ENCODE measurements around the gene THUMPD2.
"Not testable (repeated sequence)": the region's sequence is repeated elsewhere in the genome, so short reads cannot be mapped to it uniquely, and the experiment has no call there.

Gene THUMPD2

DNA sequence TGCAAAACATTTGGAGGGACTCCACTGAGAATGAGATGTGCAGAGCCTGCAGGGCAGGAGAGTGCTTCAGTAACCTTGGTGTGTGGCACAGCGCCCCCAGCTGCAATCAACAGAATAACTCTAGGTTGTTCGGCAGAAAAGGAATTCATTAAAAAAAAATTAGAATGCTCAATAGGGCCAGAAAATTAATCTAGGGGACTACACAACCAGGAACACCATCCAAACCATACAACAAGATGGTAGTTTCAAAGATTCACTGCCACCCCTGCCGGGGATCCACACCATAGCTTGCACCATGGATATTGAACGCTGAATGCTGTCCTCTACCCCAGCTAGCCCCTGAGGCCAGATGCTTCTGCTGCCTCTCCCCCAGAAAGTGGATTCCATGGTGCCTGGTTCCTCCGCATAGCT is 50.1 kb downstream of the THUMPD2 start:
- TF ChIP-seq, protein P1, sequence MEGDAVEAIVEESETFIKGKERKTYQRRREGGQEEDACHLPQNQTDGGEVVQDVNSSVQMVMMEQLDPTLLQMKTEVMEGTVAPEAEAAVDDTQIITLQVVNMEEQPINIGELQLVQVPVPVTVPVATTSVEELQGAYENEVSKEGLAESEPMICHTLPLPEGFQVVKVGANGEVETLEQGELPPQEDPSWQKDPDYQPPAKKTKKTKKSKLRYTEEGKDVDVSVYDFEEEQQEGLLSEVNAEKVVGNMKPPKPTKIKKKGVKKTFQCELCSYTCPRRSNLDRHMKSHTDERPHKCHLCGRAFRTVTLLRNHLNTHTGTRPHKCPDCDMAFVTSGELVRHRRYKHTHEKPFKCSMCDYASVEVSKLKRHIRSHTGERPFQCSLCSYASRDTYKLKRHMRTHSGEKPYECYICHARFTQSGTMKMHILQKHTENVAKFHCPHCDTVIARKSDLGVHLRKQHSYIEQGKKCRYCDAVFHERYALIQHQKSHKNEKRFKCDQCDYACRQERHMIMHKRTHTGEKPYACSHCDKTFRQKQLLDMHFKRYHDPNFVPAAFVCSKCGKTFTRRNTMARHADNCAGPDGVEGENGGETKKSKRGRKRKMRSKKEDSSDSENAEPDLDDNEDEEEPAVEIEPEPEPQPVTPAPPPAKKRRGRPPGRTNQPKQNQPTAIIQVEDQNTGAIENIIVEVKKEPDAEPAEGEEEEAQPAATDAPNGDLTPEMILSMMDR (conservative IDR thresholded peaks at IDR 0.05; ENCODE audit: low read depth, low read length), result peak; percentile 86
- H3K4me3 ChIP-seq (ENCODE audit: low read length), result no peak overlapping the region
- no peak for DNase-seq (ENCODE audit: low read depth)

DNA sequence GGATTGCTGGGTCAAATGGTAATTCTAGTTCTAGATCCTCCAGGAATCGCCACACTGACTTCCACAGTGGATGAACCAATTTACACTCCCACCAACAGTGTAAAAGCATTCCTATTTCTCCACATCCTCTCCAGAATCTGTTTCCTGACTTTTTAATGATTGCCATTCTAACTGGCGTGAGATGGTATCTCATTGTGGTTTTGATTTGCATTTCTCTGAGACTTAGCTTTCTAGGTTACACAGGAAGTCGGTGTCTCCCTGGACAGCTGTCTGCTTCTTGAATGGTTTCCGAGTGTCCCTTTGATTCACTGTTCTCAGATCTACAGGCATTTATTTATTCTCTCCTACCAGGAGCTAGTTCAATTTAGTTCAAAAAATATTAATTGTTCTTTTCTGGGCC is 51.0 kb downstream of the THUMPD2 start:
- not testable (repeated sequence) for H3K4me3 ChIP-seq (ENCODE audit: low read length); DNase-seq (ENCODE audit: low read depth)

DNA sequence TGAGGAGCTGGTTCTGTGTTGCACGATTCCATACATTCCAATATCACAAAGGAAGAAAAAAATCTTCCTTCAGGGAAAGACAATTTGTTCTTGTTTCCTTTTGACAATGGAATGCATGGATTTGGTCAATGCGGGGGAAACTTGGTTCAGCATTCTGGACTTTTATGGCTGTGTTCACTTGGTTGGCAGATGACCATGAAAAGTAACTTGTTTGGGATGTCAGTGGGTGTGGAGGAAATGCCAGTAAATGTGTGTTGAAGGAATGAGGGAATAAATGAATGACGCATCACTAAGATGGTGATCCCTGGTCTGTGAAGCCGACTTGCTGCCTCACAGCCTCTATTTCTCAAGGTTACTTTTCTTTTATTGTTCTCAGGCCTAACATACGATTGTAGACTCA is 53.7 kb downstream of the THUMPD2 start:
- DNase-seq (ENCODE audit: low read depth), result no peak
- no peak overlapping the region for H3K4me3 ChIP-seq (ENCODE audit: low read length)
- TF ChIP-seq, protein P1 (conservative IDR thresholded peaks at IDR 0.05; ENCODE audit: low read depth, low read length), result no peak

DNA sequence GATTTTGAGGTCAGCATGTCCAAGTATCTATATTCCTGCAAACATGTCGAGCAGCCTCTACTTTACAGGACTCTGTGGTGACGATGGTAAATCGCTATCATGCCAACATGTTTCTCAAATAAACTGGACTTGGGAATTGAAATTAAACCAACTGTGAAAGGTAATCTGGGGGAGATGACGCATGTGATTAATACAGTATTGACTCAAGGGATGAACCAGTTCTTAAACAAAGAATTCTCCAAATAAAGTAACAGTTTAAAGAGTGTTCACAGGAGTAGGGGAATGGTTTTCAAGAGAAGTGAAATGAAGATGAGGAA is 54.3 kb downstream of the THUMPD2 start:
- TF ChIP-seq, protein P1 (conservative IDR thresholded peaks at IDR 0.05; ENCODE audit: low read depth, low read length), result no peak
- DNase-seq (ENCODE audit: low read depth), result no peak
- no peak overlapping the region for H3K4me3 ChIP-seq (ENCODE audit: low read length)

DNA sequence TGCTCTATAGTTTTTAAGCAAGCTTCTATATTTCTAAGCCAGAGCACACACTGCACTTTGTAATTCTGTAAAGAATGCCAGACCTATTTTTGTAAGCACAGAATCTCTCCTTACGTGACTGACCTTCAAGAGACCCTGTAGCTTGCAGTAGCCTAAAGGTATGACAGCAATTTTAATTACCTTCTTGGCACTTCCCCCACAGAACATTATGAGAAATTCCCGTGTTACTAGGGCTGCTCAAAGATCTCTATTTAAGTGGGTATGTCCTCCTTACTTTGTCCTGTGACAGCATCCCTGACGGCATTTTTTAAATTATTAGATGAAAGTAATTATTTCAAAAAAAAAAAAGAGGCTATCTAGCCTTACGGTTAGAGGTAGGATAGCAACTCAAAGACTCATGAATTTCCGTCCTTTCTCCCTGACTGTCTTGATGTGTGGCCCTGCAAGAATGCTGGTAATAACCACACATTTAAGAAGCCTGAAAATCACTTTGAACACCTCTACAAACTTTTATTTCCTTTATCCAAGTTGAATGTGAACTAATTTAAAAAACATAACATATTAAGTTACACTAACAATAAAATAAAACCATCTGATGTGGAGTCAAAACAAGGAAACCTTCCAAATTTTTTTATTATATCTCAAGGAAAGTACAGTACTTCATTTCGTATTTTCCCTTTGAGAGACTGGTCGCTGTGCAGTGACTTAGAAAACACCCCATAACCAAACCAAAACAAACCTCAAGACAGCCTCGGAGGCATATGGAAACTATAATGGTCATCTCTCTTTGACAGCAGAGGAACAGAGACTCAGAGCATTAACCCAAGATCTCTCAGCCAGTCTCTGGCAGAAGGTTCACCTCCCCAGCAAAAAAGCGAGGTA is 54.9 kb downstream of the THUMPD2 start:
- peak; percentile 83 for DNase-seq (ENCODE audit: low read depth)
- TF ChIP-seq, protein P1 (conservative IDR thresholded peaks at IDR 0.05; ENCODE audit: low read depth, low read length), result no peak
- H3K4me3 ChIP-seq (ENCODE audit: low read length), result peak overlapping the region; percentile 13

DNA sequence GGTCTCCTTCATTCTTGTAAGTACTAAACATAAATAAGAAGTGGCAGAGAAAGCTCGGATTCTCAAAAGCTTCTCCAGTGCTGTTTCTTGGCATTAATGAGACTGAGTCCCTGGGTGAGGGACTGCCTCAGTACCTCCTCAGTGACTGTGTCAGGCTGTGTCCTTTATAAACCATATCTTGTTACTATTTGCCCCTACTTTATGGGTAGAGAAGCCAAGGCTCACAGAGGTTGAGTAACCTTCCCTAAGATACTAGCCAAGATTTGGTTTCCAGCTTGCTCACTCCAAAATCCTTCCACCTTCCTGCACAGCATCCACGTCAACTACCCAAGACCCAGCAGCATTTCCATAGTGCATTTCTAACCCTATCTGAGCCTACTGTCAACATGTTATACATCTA is 55.6 kb downstream of the THUMPD2 start:
- TF ChIP-seq, protein P1 (conservative IDR thresholded peaks at IDR 0.05; ENCODE audit: low read depth, low read length), result no peak
- no peak for DNase-seq (ENCODE audit: low read depth)
- peak overlapping the region; percentile 13 for H3K4me3 ChIP-seq (ENCODE audit: low read length)

DNA sequence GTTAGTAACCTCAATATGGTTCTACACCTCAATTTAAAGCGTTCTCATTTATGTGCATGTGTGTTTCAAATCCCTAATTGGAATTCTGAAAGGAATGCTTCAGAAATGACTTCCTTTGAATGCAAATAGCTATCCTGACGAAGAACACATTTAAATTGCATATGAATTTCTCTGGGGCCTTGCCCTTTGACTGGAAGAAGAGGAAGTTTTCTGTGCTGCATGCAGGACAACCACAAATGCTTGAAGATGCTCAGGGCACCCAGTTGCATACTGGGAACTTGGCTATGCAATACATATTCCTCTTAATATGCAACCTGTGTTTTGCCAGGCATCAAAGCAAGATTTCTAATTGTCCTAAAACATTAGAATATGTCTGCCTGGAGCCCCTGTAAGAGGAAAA is 58.1 kb downstream of the THUMPD2 start:
- H3K4me3 ChIP-seq (ENCODE audit: low read length), result no peak overlapping the region
- TF ChIP-seq, protein P1 (conservative IDR thresholded peaks at IDR 0.05; ENCODE audit: low read depth, low read length), result no peak
- no peak for DNase-seq (ENCODE audit: low read depth)

Data from retinal pigment epithelial cell (primary cell).